Stomach (tissue), 4 donors: ENCODE data around the gene AGBL4.

Source experiments
- CTCF ChIP-seq, 7 experiments: fragments of 450-650 bp in 4 of 7; fragments of 200-600 bp in 3 of 7; sonication (generic) in 3 of 7; IDR thresholded peaks; one replicate each; pipeline ENCODE4 v1.5.1; 2016 to 2019; ENCODE audit warnings: antibody characterized with exemption in 7 of 7, control low read depth in 2 of 7, mild to moderate bottlenecking in 1 of 7
- EP300 ChIP-seq: sonication (generic); formaldehyde crosslinking; IDR thresholded peaks from one replicate; pipeline ENCODE4 v1.6.1; 2017; ENCODE audit warnings: antibody characterized with exemption
- POLR2A ChIP-seq, 4 donors: fragments of 450-650 bp; IDR thresholded peaks; one replicate each; pipeline ENCODE4 v1.6.1; 2016; ENCODE audit warnings: antibody characterized with exemption in 4 of 4, control low read depth in 2 of 4, mild to moderate bottlenecking in 1 of 4, moderate library complexity in 1 of 4
- POLR2AphosphoS5 ChIP-seq, 3 donors: sonication (generic); formaldehyde crosslinking; IDR thresholded peaks; one replicate each; pipeline ENCODE4 v1.6.1; 2016; ENCODE audit warnings: antibody characterized with exemption in 3 of 3

GRCh38 chr1:48930011-48930410, 1093.7 kb downstream of the AGBL4 start:
- TF ChIP-seq CTCF (IDR thresholded peaks at IDR 0.05) (no peak), EP300 (no peak), POLR2A (IDR thresholded peaks at IDR 0.05) (no peak), POLR2AphosphoS5 (IDR thresholded peaks at IDR 0.05) (no peak)
